Hepatocyte (in vitro differentiated cells): ENCODE results near the gene AFF2. TPM values are rescaled to one million over a fixed set of nuclear protein-coding genes. Genes with fewer than 3 reads are reported as not detected.
"Not testable (repeated sequence)": the region's sequence is repeated elsewhere in the genome, so short reads cannot be mapped to it uniquely, and the experiment has no call there.

ENCODE experiments used
- DNase-seq: peaks from one replicate; pipeline ENCODE4 v3.0.0-alpha.2; 2016; ENCODE audit warnings: low spot score
- H2AFZ ChIP-seq: fragments of 200-600 bp; sonication (generic); 2 replicates; pipeline ENCODE4 v1.6.0; 2016; ENCODE audit warnings: antibody characterized with exemption, mild to moderate bottlenecking
- H3K27ac ChIP-seq: fragments of 200-600 bp; sonication (generic); 2 replicates; pipeline ENCODE4 v1.5.1; 2016; ENCODE audit warnings: mild to moderate bottlenecking
- H3K27me3 ChIP-seq: fragments of 200-600 bp; sonication (generic); 2 replicates; pipeline ENCODE4 v1.6.1; 2016
- H3K36me3 ChIP-seq: fragments of 200-600 bp; sonication (generic); replicated peaks from 2 replicates; pipeline ENCODE4 v1.5.1; 2016; ENCODE audit warnings: low read depth; ENCODE audit not compliant: insufficient read depth
- H3K4me1 ChIP-seq: fragments of 200-600 bp; sonication (generic); 2 replicates; pipeline ENCODE4 v1.5.1; 2016; ENCODE audit warnings: mild to moderate bottlenecking, moderate library complexity; ENCODE audit not compliant: insufficient read depth
- H3K4me2 ChIP-seq: fragments of 200-600 bp; sonication (generic); 2 replicates; pipeline ENCODE4 v1.6.0; 2016
- H3K4me3 ChIP-seq: fragments of 200-600 bp; sonication (generic); 2 replicates; pipeline ENCODE4 v1.5.1; 2016; ENCODE audit warnings: mild to moderate bottlenecking
- H3K79me2 ChIP-seq: fragments of 200-600 bp; sonication (generic); 2 replicates; pipeline ENCODE4 v1.6.0; 2017; ENCODE audit warnings: mild to moderate bottlenecking
- H3K9me2 ChIP-seq: fragments of 200-600 bp; sonication (generic); replicated peaks from 2 replicates; pipeline ENCODE4 v1.6.0; 2017; ENCODE audit warnings: mild to moderate bottlenecking; ENCODE audit not compliant: insufficient read depth
- H3K9me3 ChIP-seq: fragments of 200-600 bp; sonication (generic); 2 replicates; pipeline ENCODE4 v1.5.1; 2016; ENCODE audit warnings: low read depth, mild to moderate bottlenecking
- H4K20me1 ChIP-seq: fragments of 200-600 bp; sonication (generic); 2 replicates; pipeline ENCODE4 v1.6.0; 2016; ENCODE audit warnings: mild to moderate bottlenecking; ENCODE audit not compliant: insufficient read depth, poor library complexity, severe bottlenecking
- EZH2 ChIP-seq: fragments of 200-600 bp; sonication (generic); IDR thresholded peaks from 2 replicates; pipeline ENCODE4 v1.6.1; 2016; ENCODE audit warnings: antibody characterized with exemption, mild to moderate bottlenecking, borderline replicate concordance
- EZH2phosphoT487 ChIP-seq: fragments of 200-600 bp; sonication (generic); IDR thresholded peaks from one replicate; pipeline ENCODE4 v1.6.1; 2018; ENCODE audit warnings: antibody characterized with exemption, mild to moderate bottlenecking, low read depth, moderate library complexity; ENCODE audit not compliant: unreplicated experiment, severe bottlenecking
- WGBS: methylation state at CpG from one replicate; pipeline ENCODE4 v1.1.6; 2016; ENCODE audit warnings: low lambda C conversion rate; ENCODE audit errors: missing lambda C conversion rate; 5-methylcytosine and 5-hydroxymethylcytosine counted together
- polyA plus RNA-seq: library from polyadenylated mRNA; unstranded; fragments of >200 nt; fragmentation: Nextera tagmentation; extraction: Ambion mirVana; gene quantifications from 2 replicates; pipeline ENCODE4 v1.2.1, GENCODE V29; 2016
- total RNA-seq: library from RNA; depleted of rRNA; stranded (reverse); fragments of >200 nt; gene quantifications from 2 replicates; pipeline ENCODE4 v1.2.3, GENCODE V29; 2014
- TF ChIP-seq, protein P1 (sequence below): fragments of 200-600 bp; sonication (generic); IDR thresholded peaks from 2 replicates; pipeline ENCODE4 v1.5.1; 2016; ENCODE audit warnings: antibody characterized with exemption, mild to moderate bottlenecking; ENCODE audit not compliant: poor library complexity

Gene AFF2
- total and polyA plus RNA-seq, 2 experiments from 2014 or later: 2.1 to 6.5 TPM

DNA sequence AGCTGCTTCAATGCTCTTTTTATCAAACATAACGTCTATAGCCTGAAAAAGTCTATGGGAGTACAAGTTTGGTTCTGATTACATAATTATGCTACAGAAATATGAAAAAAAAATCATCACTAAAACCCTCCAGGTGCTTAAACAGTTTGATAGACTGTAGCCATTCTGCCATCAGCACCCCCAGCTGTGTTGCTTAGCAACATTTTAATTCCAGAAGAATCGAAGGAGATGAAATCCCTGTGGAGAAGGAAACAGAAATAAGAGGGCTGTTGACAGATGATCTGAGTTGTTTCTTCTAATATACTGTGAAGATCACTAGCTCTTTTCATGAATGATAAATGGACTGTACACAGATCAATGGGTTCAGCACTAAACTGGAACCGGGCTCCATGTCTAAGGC lies 402.8 kb downstream of the AFF2 start:
- no peak for TF ChIP-seq EZH2phosphoT487
- no peaks in the 10 kb centered on the region for H3K27me3 ChIP-seq
- WGBS: 76% methylated on average over 3 of the region's 3 CpGs
- no peak overlapping the region for H3K4me2 ChIP-seq
- no peak overlapping the region for H3K27ac ChIP-seq
- H3K36me3 ChIP-seq: no peaks in the 10 kb centered on the region
- H3K9me2 ChIP-seq: no peaks in the 10 kb centered on the region
- H4K20me1 ChIP-seq: no peaks in the 10 kb centered on the region
- no peaks in the 10 kb centered on the region for H3K4me1 ChIP-seq
- H2AFZ ChIP-seq: no peak overlapping the region
- no peak for DNase-seq
- H3K79me2 ChIP-seq: no peaks in the 10 kb centered on the region
- no peaks in the 10 kb centered on the region for H3K9me3 ChIP-seq
- H3K4me3 ChIP-seq: no peak overlapping the region

DNA sequence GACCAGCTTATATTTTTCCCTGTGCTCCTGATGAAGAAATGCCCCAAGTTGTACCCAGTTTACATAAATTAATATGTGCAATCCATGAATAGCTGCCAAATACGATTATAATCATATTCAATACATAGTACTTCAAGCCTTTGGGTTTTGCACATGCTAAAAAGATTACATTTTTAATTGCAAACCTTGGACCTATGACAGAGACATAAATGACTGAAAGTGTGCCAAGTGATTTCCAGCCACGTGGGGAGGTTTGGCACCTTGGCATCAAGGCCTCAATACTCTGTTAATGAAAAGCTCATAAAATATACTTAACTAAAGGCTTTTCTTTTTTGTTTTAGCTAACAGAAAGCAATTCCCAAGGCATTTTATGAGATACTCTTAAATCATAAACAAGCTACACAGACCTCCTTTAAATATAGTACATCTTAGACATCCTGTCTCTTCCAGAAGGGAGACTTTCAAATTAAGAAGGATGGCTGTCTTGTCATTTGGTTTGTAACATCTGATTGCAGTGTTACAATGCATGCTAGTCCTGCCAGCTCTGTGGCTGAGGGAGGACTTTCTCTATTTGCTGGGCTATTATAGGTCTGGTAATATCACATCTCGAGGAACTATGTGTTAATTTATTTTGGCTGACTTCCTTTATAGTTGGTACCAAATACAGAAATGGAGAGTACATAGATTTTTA lies 404.1 kb downstream of the AFF2 start:
- WGBS: 53% methylated on average over 3 of the region's 3 CpGs
- Histone ChIP-seq H3K27me3 (no peaks in the 10 kb centered on the region), H2AFZ (no peak overlapping the region), H3K4me3 (no peak overlapping the region), H3K9me3 (no peaks in the 10 kb centered on the region), H3K4me2 (no peak overlapping the region), H3K79me2 (no peaks in the 10 kb centered on the region), H3K27ac (no peak overlapping the region), H3K36me3 (no peaks in the 10 kb centered on the region), H3K9me2 (no peaks in the 10 kb centered on the region), H3K4me1 (no peaks in the 10 kb centered on the region), H4K20me1 (no peaks in the 10 kb centered on the region)
- DNase-seq: no peak
- TF ChIP-seq EZH2: no peak
- TF ChIP-seq, protein P1, sequence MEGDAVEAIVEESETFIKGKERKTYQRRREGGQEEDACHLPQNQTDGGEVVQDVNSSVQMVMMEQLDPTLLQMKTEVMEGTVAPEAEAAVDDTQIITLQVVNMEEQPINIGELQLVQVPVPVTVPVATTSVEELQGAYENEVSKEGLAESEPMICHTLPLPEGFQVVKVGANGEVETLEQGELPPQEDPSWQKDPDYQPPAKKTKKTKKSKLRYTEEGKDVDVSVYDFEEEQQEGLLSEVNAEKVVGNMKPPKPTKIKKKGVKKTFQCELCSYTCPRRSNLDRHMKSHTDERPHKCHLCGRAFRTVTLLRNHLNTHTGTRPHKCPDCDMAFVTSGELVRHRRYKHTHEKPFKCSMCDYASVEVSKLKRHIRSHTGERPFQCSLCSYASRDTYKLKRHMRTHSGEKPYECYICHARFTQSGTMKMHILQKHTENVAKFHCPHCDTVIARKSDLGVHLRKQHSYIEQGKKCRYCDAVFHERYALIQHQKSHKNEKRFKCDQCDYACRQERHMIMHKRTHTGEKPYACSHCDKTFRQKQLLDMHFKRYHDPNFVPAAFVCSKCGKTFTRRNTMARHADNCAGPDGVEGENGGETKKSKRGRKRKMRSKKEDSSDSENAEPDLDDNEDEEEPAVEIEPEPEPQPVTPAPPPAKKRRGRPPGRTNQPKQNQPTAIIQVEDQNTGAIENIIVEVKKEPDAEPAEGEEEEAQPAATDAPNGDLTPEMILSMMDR: no peak

GRCh38 chrX:148905400-148905799 lies 405.0 kb downstream of the AFF2 start:
- Histone ChIP-seq H3K27me3 (no peaks in the 10 kb centered on the region), H3K4me3 (no peak overlapping the region), H3K4me2 (no peak overlapping the region), H2AFZ (no peak overlapping the region), H3K79me2 (no peaks in the 10 kb centered on the region), H3K9me3 (no peaks in the 10 kb centered on the region), H3K27ac (no peak overlapping the region), H3K36me3 (no peaks in the 10 kb centered on the region), H4K20me1 (no peaks in the 10 kb centered on the region), H3K9me2 (no peaks in the 10 kb centered on the region), H3K4me1 (no peaks in the 10 kb centered on the region)
- WGBS: 64% methylated on average over 5 of the region's 5 CpGs
- TF ChIP-seq, protein P1: no peak
- no peak for DNase-seq

GRCh38 chrX:148906628-148907027 lies 406.2 kb downstream of the AFF2 start:
- not testable (repeated sequence) for H2AFZ ChIP-seq, H3K79me2 ChIP-seq, H3K27me3 ChIP-seq, H3K9me2 ChIP-seq, H3K4me3 ChIP-seq, H3K9me3 ChIP-seq, DNase-seq, H3K27ac ChIP-seq, H3K36me3 ChIP-seq, H3K4me1 ChIP-seq, H3K4me2 ChIP-seq, H4K20me1 ChIP-seq
- 86% methylated on average over 11 of the region's 11 CpGs for WGBS

DNA sequence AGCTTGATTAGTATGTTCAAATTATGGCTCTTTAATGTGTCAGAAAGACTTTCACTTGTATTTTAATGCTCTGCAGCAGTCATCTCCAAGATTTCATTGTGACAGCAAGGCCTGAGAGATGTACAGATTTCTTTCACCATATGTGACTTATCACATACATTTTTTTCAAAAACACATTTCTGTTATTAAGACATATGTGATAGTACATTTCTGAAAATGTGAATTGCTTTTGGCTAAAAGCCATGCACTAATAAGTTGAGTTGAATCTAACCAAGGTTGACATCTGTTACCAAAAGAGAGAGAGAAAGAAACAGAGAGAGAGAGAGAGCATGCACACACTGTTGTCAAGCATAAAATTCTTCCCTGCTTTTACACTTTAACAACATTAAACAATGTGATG lies 409.3 kb downstream of the AFF2 start:
- H4K20me1 ChIP-seq: no peaks in the 10 kb centered on the region
- H3K4me3 ChIP-seq: no peak overlapping the region
- H3K79me2 ChIP-seq: no peaks in the 10 kb centered on the region
- no peak overlapping the region for H3K27ac ChIP-seq
- TF ChIP-seq, protein P1: no peak
- no peak for TF ChIP-seq EZH2
- TF ChIP-seq EZH2phosphoT487: no peak
- no peak overlapping the region for H2AFZ ChIP-seq
- H3K9me3 ChIP-seq: no peaks in the 10 kb centered on the region
- H3K27me3 ChIP-seq: no peaks in the 10 kb centered on the region
- no peak overlapping the region for H3K4me2 ChIP-seq
- no peaks in the 10 kb centered on the region for H3K36me3 ChIP-seq
- DNase-seq: no peak
- no peaks in the 10 kb centered on the region for H3K4me1 ChIP-seq
- H3K9me2 ChIP-seq: no peaks in the 10 kb centered on the region
